Stromal cell of bone marrow (primary cell): ENCODE results near the gene HBG1.
"Not testable (repeated sequence)": the region's sequence is repeated elsewhere in the genome, so short reads cannot be mapped to it uniquely, and the experiment has no call there.

Experiments
- DNase-seq: peaks from one replicate; pipeline ENCODE4 v3.0.0-alpha.2; 2012; ENCODE audit warnings: low read depth

The HBG1 gene

DNA sequence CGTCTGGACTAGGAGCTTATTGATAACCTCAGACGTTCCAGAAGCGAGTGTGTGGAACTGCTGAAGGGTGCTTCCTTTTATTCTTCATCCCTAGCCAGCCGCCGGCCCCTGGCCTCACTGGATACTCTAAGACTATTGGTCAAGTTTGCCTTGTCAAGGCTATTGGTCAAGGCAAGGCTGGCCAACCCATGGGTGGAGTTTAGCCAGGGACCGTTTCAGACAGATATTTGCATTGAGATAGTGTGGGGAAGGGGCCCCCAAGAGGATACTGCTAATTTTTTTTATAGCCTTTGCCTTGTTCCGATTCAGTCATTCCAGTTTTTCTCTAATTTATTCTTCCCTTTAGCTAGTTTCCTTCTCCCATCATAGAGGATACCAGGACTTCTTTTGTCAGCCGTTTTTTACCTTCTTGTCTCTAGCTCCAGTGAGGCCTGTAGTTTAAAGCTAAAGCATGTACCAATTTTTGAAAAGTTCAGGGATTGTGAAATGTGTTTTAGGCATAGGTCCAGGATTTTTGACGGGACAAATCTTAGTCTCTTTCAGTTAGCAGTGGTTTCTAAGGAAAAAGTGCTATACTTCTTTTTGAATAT lies at the start of gene HBG1:
Gene HBG1 (minus strand): TSS at position 51 of the 590 bp plus-strand sequence. CDS start 53 bp downstream, outside the sequence.
- DNase-seq, result peak; percentile 6

- no peak for DNase-seq
These were observed 48.8 kb upstream of the HBG1 start for GRCh38 chr11:5298451-5298850.

- DNase-seq, result no peak
These were observed 48.2 kb upstream of the HBG1 start for GRCh38 chr11:5297721-5298323.

DNA sequence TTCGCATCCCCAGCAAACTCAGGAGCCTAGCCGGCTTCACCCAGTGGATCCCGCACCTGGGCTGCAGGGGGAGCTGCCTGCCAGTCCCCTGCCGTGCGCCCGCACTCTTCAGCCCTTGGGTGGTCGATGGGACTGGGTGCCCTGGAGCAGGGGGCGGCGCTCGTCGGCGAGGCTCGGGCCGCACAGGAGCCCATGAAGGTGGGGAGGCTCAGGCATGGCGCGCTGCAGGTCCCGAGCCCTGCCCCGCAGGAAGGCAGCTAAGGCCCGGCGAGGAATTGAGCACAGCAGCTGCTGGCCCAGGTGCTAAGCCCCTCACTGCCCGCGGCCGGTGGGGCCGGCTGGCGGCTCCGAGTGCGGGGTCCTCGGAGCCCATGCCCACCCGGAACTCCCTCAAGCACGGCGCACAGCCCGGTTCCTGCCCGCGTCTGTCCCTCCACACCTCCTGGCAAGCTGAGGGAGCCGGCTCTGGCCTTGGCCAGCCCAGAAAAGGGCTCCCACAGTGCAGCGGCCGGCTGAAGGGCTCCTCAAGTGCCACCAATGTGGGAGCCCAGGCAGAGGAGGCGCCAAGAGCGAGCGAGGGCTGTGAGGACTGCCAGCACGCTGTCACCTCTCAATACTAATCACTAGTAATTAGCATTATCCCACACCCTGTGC lies 44.8 kb upstream of the HBG1 start:
- DNase-seq, result not testable (repeated sequence)

DNA sequence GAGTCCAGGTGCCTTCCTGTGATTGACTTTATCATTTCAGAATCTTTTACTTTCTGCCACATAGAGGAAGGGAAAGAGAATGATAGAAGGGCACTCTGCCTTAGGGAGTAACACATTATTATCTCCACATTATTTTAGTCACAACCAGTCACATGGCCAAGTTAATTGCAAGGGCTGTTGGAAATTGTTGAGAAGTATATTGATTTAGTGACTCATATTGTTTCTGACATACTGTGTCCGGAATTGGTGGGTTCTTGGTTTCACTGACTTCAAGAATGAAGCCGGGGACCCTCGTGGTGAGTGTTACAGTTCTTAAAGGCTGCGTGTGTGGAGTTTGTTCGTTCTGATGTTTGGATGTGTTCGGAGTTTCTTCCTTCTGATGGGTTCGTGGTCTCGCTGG lies 43.4 kb upstream of the HBG1 start:
- DNase-seq, result no peak

DNA sequence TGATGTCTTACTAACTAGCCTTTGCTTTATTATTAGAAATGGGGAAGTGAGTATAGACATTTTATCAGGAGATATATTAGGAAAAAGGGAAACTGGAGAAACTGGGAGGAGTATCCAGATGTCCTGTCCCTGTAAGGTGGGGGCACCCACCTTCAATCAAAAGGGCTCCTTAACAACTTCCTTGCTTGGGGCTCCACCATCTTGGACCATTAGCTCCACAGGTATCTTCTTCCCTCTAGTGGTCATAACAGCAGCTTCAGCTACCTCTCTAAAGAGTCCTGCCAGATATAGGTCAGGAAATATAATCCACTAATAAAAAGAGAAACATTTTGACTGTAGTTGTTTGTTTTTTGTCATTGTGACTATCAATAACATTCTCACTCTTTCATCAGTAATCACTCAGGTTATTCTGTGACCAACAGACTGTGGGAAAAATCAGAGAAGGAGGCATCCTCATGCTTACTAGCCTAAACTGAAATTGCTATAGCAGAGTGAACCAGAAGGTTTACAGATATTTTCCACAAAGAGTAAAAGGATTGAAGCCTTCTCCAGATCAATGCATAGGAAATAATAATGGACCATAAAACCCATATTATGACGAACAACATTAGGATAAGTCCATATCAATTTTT lies 41.7 kb upstream of the HBG1 start:
- DNase-seq, result no peak

GRCh38 chr11:5290106-5290505 lies 40.4 kb upstream of the HBG1 start:
- DNase-seq, result no peak

- no peak for DNase-seq
These were observed 40.0 kb upstream of the HBG1 start for GRCh38 chr11:5289696-5290095.

DNA sequence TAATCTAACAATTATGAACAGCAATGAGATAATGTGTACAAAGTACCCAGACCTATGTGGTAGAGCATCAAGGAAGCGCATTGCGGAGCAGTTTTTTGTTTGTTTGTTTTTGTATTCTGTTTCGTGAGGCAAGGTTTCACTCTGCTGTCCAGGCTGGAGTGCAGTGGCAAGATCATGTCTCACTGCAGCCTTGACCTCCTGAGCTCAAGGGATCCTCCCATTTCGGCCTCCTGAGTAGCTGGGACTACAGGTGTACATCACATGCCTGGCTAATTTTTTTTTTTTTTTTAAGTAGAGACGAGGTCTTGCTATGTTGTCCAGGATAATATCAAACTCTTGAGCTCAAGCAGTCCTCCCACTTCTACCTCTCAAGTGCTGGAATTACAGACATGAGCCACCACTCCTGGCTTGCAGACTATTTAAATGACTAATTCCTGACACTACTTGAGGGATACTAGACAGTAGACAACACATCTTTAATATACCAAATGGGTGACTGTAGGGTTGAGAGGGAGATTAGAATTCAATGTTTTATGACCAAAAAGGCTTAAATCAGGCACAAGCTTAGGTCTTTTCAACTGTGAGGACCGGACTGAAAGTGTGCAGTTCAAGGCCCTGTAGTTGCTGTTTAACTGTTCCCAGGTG lies 39.4 kb upstream of the HBG1 start:
- DNase-seq, result no peak

DNA sequence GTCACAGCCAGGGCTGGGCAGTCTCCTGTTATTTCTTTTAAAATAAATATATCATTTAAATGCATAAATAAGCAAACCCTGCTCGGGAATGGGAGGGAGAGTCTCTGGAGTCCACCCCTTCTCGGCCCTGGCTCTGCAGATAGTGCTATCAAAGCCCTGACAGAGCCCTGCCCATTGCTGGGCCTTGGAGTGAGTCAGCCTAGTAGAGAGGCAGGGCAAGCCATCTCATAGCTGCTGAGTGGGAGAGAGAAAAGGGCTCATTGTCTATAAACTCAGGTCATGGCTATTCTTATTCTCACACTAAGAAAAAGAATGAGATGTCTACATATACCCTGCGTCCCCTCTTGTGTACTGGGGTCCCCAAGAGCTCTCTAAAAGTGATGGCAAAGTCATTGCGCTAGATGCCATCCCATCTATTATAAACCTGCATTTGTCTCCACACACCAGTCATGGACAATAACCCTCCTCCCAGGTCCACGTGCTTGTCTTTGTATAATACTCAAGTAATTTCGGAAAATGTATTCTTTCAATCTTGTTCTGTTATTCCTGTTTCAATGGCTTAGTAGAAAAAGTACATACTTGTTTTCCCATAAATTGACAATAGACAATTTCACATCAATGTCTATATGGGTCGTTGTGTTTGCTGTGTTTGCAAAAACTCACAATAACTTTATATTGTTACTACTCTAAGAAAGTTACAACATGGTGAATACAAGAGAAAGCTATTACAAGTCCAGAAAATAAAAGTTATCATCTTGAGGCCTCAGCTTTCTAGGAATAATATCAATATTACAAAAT lies 38.6 kb upstream of the HBG1 start:
- DNase-seq, result no peak

DNA sequence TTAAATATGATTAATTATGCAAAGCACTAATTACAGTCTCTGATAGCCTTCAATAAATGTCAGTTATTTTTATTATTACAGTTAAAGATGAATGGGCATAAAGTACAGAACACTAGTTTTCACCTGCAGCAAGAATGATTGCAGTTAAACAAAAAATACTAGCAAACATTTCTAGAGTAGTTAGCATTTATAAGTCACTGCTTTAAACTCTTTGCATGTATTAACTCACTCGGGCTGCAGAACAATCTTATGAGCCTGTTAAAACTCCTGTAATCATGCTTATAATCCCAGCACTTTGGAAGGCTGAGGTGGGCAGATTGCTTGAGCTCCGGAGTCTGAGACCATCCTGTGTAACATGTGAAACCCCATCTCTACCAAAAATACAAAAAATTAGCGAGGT lies 37.2 kb upstream of the HBG1 start:
- no peak for DNase-seq

- DNase-seq, result no peak
These were observed 36.7 kb upstream of the HBG1 start for GRCh38 chr11:5286351-5286750.

GRCh38 chr11:5285703-5286340 lies 36.2 kb upstream of the HBG1 start:
- no peak for DNase-seq

DNA sequence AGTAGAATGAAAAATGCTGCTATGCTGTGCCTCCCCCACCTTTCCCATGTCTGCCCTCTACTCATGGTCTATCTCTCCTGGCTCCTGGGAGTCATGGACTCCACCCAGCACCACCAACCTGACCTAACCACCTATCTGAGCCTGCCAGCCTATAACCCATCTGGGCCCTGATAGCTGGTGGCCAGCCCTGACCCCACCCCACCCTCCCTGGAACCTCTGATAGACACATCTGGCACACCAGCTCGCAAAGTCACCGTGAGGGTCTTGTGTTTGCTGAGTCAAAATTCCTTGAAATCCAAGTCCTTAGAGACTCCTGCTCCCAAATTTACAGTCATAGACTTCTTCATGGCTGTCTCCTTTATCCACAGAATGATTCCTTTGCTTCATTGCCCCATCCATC lies 35.0 kb upstream of the HBG1 start:
- no peak for DNase-seq

GRCh38 chr11:5283882-5284281 lies 34.2 kb upstream of the HBG1 start:
- no peak for DNase-seq

DNA sequence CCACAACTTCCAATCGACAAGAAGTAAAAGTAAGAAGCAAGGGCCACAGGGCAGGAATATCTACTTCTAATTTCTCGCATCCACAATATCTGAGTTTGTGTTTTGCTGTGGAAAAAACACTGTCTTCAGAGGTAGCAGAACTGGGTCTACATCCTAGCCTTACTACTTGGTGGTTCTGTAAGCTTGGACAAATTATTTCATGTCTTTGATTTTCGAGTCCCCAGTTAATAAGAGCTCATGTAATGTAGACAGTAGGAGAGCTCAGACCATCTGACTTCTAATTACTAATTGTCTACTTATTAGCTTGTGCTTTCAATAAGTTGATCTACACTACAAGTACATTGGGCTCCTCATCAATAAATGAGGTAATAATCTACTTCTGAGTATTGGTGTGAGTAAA lies 33.4 kb upstream of the HBG1 start:
- DNase-seq, result no peak

DNA sequence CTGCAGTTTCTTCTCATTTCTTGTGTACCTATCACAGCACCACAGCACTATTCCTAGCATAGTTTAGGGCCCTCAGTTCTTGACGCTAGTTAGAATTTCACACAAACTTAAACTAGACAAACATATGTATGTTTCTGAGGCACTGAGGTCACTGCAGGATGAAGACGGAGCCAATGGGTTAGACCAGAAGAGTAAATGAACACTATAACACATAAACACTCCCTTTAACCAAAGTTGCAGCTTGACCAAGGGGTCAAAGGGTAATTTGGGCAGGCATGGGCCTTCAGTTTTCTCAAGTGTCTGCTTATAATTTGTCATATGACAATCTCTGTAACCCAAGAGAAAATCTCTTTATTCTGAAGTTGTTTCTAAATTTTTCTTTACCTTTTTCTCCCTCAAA lies 33.0 kb upstream of the HBG1 start:
- DNase-seq, result no peak

- no peak for DNase-seq
These were observed 31.9 kb upstream of the HBG1 start for GRCh38 chr11:5281596-5281995.

GRCh38 chr11:5280582-5281102 lies 31.0 kb upstream of the HBG1 start:
- peak; percentile 100 for DNase-seq

- no peak for DNase-seq
These were observed 29.9 kb upstream of the HBG1 start for GRCh38 chr11:5279471-5280090.
